ENCODE results near the gene CBLC.

Gene CBLC

DNA sequence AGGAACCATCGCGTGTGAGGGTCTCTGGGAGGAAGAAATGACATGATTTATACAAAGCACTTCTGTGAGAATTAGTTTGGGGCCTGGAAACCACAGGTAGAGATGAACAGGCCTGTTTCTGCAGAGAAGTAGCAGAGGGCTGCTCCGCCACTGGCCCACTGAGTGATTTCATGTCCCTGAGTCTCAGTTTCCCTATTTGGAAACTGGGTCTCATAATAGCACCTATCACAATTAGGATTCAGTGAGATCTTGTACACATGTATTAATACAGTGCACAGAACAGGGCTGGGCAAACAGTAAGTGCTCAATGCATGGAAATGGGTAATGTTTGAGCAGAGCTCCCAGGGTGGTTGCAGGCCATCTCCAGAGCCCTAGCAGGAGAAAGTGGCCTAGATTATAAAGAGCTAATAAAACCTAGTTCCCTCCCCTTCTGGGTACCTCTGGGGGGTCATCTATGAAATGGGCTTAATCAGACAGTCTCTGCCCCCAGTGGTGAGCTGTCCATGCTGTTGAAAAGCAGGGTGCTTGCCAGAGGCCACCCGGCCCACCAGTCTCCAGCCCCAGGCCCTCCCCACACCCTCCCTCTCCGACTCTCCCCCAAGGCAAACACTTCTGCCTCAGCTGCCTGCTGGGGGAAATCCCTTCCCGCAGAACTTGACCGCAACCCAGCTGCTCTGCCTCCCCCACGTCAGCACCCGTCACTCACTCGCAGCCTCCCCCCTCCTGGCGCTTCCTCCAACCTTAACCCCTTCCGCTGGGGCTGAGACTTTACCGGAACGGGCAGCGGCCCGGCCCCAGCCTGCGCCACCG, 24.7 kb upstream of the CBLC start:
- peak; percentile 82 for DNase-seq
- H3K4me1 ChIP-seq (ENCODE audit: control insufficient read depth, low read depth, low read length) = peaks cover 3% of the 10 kb centered on the region
- H3K27ac ChIP-seq (ENCODE audit: low read depth, low read length) = no peak overlapping the region
- no peak overlapping the region for H3K4me3 ChIP-seq (ENCODE audit: low read length)
- H2BK120ac ChIP-seq (ENCODE audit: low read depth, low read length) = no peak overlapping the region
- no peak overlapping the region for H4K8ac ChIP-seq (ENCODE audit: low read depth, low read length)
- H3K36me3 ChIP-seq (ENCODE audit: control insufficient read depth, insufficient read depth, low read length) = no peaks in the 10 kb centered on the region
- no CpG with 5 or more reads among the region's 18 CpGs for WGBS (ENCODE audit: extremely low coverage, insufficient coverage, low lambda C conversion rate)
- H3K79me1 ChIP-seq (ENCODE audit: low read length) = no peaks in the 10 kb centered on the region
- peak overlapping the region; percentile 54 for H3K4me2 ChIP-seq (ENCODE audit: low read length)
- peak overlapping the region; percentile 79 for H3K56ac ChIP-seq (ENCODE audit: low read length)
- no peak overlapping the region for H3K4ac ChIP-seq (ENCODE audit: low read depth, low read length)
- no peak overlapping the region for H4K5ac ChIP-seq (ENCODE audit: low read length)
- peaks cover 14% of the 10 kb centered on the region for H3K27me3 ChIP-seq (ENCODE audit: insufficient read depth, low read length, poor library complexity)
- peak overlapping the region; percentile 73 for H3K18ac ChIP-seq (ENCODE audit: low read length)
- H3K23ac ChIP-seq (ENCODE audit: low read length) = peak overlapping the region; percentile 24
- H2BK5ac ChIP-seq (ENCODE audit: low read length) = no peak overlapping the region
- H2BK15ac ChIP-seq (replicated peaks; ENCODE audit: low read depth) = no peak overlapping the region
- H2AK5ac ChIP-seq (ENCODE audit: low read length) = no peak overlapping the region
- H3K79me2 ChIP-seq (ENCODE audit: control insufficient read depth, insufficient read depth, low read length) = no peaks in the 10 kb centered on the region
- peak overlapping the region; percentile 51 for H3K9ac ChIP-seq (ENCODE audit: low read length)

DNA sequence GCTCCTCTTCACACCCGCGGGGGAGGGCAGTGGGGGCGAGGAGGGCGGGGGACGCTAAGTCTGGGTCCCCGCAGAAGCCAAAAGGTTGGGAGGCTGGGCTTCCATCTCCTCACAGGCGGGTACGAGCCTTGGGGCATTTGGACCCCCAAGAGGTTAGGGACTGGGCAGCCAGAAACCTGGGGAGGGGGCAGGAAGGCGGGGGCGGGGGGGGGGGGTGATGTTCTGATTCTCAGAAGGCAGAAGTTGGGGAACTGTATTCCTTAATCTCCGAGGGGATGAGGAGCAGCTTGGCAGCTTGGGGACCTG, 24.1 kb upstream of the CBLC start:
- no peak overlapping the region for H2BK120ac ChIP-seq (ENCODE audit: low read depth, low read length)
- no peak overlapping the region for H2BK5ac ChIP-seq (ENCODE audit: low read length)
- H3K79me2 ChIP-seq (ENCODE audit: control insufficient read depth, insufficient read depth, low read length) = no peaks in the 10 kb centered on the region
- DNase-seq = no peak
- H3K23ac ChIP-seq (ENCODE audit: low read length) = no peak overlapping the region
- H2BK15ac ChIP-seq (replicated peaks; ENCODE audit: low read depth) = no peak overlapping the region
- no peak overlapping the region for H3K27ac ChIP-seq (ENCODE audit: low read depth, low read length)
- H3K4me2 ChIP-seq (ENCODE audit: low read length) = peak overlapping the region; percentile 62
- peak overlapping the region; percentile 73 for H3K18ac ChIP-seq (ENCODE audit: low read length)
- H3K4me3 ChIP-seq (ENCODE audit: low read length) = no peak overlapping the region
- no peak overlapping the region for H4K5ac ChIP-seq (ENCODE audit: low read length)
- no peak overlapping the region for H4K8ac ChIP-seq (ENCODE audit: low read depth, low read length)
- H2AK5ac ChIP-seq (ENCODE audit: low read length) = no peak overlapping the region
- no peaks in the 10 kb centered on the region for H3K79me1 ChIP-seq (ENCODE audit: low read length)
- peak overlapping the region; percentile 58 for H3K9ac ChIP-seq (ENCODE audit: low read length)
- peak overlapping the region; percentile 79 for H3K56ac ChIP-seq (ENCODE audit: low read length)
- WGBS (ENCODE audit: extremely low coverage, insufficient coverage, low lambda C conversion rate) = no CpG with 5 or more reads among the region's 11 CpGs
- H3K27me3 ChIP-seq (ENCODE audit: insufficient read depth, low read length, poor library complexity) = peaks cover 14% of the 10 kb centered on the region
- peaks cover 6% of the 10 kb centered on the region for H3K4me1 ChIP-seq (ENCODE audit: control insufficient read depth, low read depth, low read length)
- no peaks in the 10 kb centered on the region for H3K36me3 ChIP-seq (ENCODE audit: control insufficient read depth, insufficient read depth, low read length)
- no peak overlapping the region for H3K4ac ChIP-seq (ENCODE audit: low read depth, low read length)

DNA sequence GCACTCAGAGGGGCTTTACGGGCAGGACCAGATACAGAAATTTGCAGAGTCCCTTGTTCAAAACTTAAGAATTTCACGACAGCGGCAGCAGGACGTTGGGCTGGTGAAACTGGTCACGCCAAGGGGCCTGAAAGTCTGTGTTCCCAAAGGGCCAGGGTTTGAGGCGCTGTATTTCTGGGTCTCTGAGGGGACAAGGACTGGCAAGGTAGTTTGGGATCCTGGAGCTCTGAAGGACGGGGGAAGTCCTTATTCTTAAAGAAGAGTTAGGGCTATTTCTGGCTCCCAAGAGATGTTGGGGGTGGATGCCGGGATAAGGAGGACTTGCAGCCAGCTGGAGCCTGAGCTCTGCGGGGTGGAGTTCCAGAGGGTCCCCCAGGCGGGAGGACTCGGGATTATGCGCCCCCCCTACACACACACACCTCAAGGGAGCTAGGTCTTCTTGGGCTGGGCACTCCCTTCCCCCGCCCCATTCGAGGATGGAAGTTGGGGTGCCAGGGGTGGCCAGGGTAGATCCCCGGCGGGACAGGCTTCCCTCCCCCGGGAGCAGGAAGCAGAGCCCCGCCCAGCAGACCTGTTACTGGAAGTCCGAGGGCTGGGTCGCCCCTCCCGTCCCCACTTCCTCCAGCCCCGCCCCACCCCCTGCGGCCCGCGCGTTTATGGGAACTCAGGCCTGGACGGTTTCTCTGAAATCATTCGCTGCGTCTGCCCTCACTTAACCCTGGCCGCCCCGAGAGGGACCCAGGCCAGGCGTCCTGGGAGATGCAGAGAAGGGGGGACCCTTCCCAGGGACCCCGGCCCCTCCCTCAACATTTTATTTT, 23.5 kb upstream of the CBLC start:
- peak overlapping the region; percentile 58 for H3K9ac ChIP-seq (ENCODE audit: low read length)
- no peaks in the 10 kb centered on the region for H3K79me1 ChIP-seq (ENCODE audit: low read length)
- H3K23ac ChIP-seq (ENCODE audit: low read length) = no peak overlapping the region
- peak; percentile 69 for DNase-seq
- no peak overlapping the region for H2BK120ac ChIP-seq (ENCODE audit: low read depth, low read length)
- no peaks in the 10 kb centered on the region for H3K79me2 ChIP-seq (ENCODE audit: control insufficient read depth, insufficient read depth, low read length)
- peak overlapping the region; percentile 23 for H3K4me3 ChIP-seq (ENCODE audit: low read length)
- no peak overlapping the region for H2AK5ac ChIP-seq (ENCODE audit: low read length)
- no peak overlapping the region for H2BK15ac ChIP-seq (replicated peaks; ENCODE audit: low read depth)
- no peak overlapping the region for H4K5ac ChIP-seq (ENCODE audit: low read length)
- H2BK5ac ChIP-seq (ENCODE audit: low read length) = no peak overlapping the region
- H3K4me1 ChIP-seq (ENCODE audit: control insufficient read depth, low read depth, low read length) = peaks cover 6% of the 10 kb centered on the region
- H3K4ac ChIP-seq (ENCODE audit: low read depth, low read length) = no peak overlapping the region
- no peak overlapping the region for H4K8ac ChIP-seq (ENCODE audit: low read depth, low read length)
- H3K27ac ChIP-seq (ENCODE audit: low read depth, low read length) = no peak overlapping the region
- peaks cover 14% of the 10 kb centered on the region for H3K27me3 ChIP-seq (ENCODE audit: insufficient read depth, low read length, poor library complexity)
- H3K4me2 ChIP-seq (ENCODE audit: low read length) = peak overlapping the region; percentile 62
- WGBS (ENCODE audit: extremely low coverage, insufficient coverage, low lambda C conversion rate) = no CpG with 5 or more reads among the region's 33 CpGs
- no peaks in the 10 kb centered on the region for H3K36me3 ChIP-seq (ENCODE audit: control insufficient read depth, insufficient read depth, low read length)
- H3K56ac ChIP-seq (ENCODE audit: low read length) = peak overlapping the region; percentile 73
- peak overlapping the region; percentile 73 for H3K18ac ChIP-seq (ENCODE audit: low read length)

DNA sequence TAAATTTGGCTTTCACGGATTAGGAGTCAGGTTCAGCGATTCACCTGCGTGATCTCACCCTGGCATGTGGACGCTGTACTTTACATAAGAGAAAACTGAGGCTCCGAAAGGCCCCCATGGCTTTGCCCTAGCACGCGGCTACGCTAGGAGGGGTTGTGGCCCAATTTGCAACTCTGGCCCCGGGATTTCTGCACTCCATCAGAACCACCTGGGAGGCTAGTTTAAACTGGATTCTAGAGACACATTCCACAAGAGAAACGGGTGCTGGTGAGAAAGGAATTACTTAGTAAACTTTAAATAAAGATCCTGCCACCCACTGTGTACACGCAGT, 23.0 kb upstream of the CBLC start:
- peaks cover 6% of the 10 kb centered on the region for H3K4me1 ChIP-seq (ENCODE audit: control insufficient read depth, low read depth, low read length)
- no peak overlapping the region for H3K4ac ChIP-seq (ENCODE audit: low read depth, low read length)
- H4K8ac ChIP-seq (ENCODE audit: low read depth, low read length) = no peak overlapping the region
- no peak for DNase-seq
- no peak overlapping the region for H3K18ac ChIP-seq (ENCODE audit: low read length)
- no peaks in the 10 kb centered on the region for H3K79me1 ChIP-seq (ENCODE audit: low read length)
- no peak overlapping the region for H3K4me3 ChIP-seq (ENCODE audit: low read length)
- H2BK5ac ChIP-seq (ENCODE audit: low read length) = no peak overlapping the region
- peak overlapping the region; percentile 29 for H3K4me2 ChIP-seq (ENCODE audit: low read length)
- no peak overlapping the region for H2AK5ac ChIP-seq (ENCODE audit: low read length)
- H3K27ac ChIP-seq (ENCODE audit: low read depth, low read length) = no peak overlapping the region
- peak overlapping the region; percentile 49 for H3K9ac ChIP-seq (ENCODE audit: low read length)
- no peak overlapping the region for H3K23ac ChIP-seq (ENCODE audit: low read length)
- peaks cover 10% of the 10 kb centered on the region for H3K27me3 ChIP-seq (ENCODE audit: insufficient read depth, low read length, poor library complexity)
- peak overlapping the region; percentile 53 for H3K56ac ChIP-seq (ENCODE audit: low read length)
- H2BK120ac ChIP-seq (ENCODE audit: low read depth, low read length) = no peak overlapping the region
- WGBS (ENCODE audit: extremely low coverage, insufficient coverage, low lambda C conversion rate) = no CpG with 5 or more reads among the region's 11 CpGs
- H2BK15ac ChIP-seq (replicated peaks; ENCODE audit: low read depth) = no peak overlapping the region
- no peaks in the 10 kb centered on the region for H3K36me3 ChIP-seq (ENCODE audit: control insufficient read depth, insufficient read depth, low read length)
- H4K5ac ChIP-seq (ENCODE audit: low read length) = no peak overlapping the region
- no peaks in the 10 kb centered on the region for H3K79me2 ChIP-seq (ENCODE audit: control insufficient read depth, insufficient read depth, low read length)

DNA sequence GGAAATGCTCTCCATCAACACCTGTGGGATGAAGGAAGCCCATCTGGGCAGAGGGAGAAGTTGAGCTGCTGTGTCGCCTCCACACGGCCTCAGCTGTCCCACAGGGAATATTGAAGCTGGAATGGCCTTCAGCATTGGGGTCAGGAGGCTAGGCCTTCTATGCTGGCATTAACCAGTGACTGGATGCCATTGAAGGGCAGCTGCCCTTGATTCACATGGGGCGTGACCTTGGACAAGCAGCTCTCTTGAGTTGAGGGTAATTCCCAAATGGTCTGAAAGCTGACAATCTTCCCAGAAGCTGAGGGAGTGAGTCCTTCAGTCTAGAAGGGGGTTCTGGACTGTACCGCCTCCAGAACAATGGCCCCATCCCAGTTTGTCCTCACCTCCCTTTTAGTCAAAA, 22.5 kb upstream of the CBLC start:
- Histone ChIP-seq H3K18ac (ENCODE audit: low read length) (no peak overlapping the region), H3K27ac (ENCODE audit: low read depth, low read length) (no peak overlapping the region), H2AK5ac (ENCODE audit: low read length) (no peak overlapping the region), H3K4ac (ENCODE audit: low read depth, low read length) (no peak overlapping the region), H3K4me3 (ENCODE audit: low read length) (no peak overlapping the region), H3K4me1 (ENCODE audit: control insufficient read depth, low read depth, low read length) (peaks cover 6% of the 10 kb centered on the region), H4K8ac (ENCODE audit: low read depth, low read length) (no peak overlapping the region), H3K79me1 (ENCODE audit: low read length) (no peaks in the 10 kb centered on the region), H3K79me2 (ENCODE audit: control insufficient read depth, insufficient read depth, low read length) (no peaks in the 10 kb centered on the region), H2BK15ac (replicated peaks; ENCODE audit: low read depth) (no peak overlapping the region), H3K9ac (ENCODE audit: low read length) (no peak overlapping the region), H2BK120ac (ENCODE audit: low read depth, low read length) (no peak overlapping the region), H3K4me2 (ENCODE audit: low read length) (no peak overlapping the region), H3K27me3 (ENCODE audit: insufficient read depth, low read length, poor library complexity) (peaks cover 10% of the 10 kb centered on the region), H4K5ac (ENCODE audit: low read length) (no peak overlapping the region), H3K36me3 (ENCODE audit: control insufficient read depth, insufficient read depth, low read length) (no peaks in the 10 kb centered on the region), H3K23ac (ENCODE audit: low read length) (no peak overlapping the region), H3K56ac (ENCODE audit: low read length) (no peak overlapping the region), H2BK5ac (ENCODE audit: low read length) (no peak overlapping the region)
- no peak for DNase-seq
- no CpG with 5 or more reads among the region's 4 CpGs for WGBS (ENCODE audit: extremely low coverage, insufficient coverage, low lambda C conversion rate)

Measured in mesendoderm (in vitro differentiated cells).